GM11168 (cell line): ENCODE data around the gene PDCD2.
"Not testable (repeated sequence)": the region's sequence is repeated elsewhere in the genome, so short reads cannot be mapped to it uniquely, and the experiment has no call there.

Experiments
- in situ Hi-C: fragments of 300-500 bp; cut with MboI; formaldehyde crosslinking; loops from one replicate; pipeline ENCODE4 v1.12.0; 2022; ENCODE audit warnings: low sequenced_read_pairs; ENCODE audit not compliant: unreplicated experiment

The PDCD2 gene, protein sequence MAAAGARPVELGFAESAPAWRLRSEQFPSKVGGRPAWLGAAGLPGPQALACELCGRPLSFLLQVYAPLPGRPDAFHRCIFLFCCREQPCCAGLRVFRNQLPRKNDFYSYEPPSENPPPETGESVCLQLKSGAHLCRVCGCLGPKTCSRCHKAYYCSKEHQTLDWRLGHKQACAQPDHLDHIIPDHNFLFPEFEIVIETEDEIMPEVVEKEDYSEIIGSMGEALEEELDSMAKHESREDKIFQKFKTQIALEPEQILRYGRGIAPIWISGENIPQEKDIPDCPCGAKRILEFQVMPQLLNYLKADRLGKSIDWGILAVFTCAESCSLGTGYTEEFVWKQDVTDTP

GRCh38 chr6:170584181-170584953 lies at the start of gene PDCD2:
TSS of gene PDCD2 (minus strand) at chr6:170584637. CDS start at chr6:170584581, 56 bp downstream.
- in situ Hi-C loops: no loop called here

DNA sequence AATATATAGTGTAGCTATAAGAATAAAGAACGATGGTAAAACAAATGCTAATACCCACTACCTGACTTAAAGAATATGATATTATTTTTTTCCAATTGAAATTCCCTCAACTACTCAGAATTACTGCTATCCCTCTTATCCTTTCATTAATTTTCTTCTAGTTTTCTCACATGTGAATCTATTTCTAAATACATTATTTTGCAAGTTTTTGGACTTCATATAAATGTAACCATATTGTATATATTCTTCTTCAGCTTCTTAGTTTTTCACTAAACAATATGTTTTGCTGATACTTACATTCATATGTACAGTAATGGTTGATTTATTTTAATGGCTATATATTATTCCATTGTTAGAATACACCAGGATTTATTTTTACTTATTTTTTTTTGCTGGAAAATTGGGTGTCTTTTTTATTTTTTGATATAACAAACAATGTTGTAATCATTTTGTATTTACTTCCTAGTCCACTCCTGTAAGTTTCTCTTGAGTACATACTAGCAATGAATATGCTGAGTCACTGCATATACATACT lies 31.6 kb upstream of the PDCD2 start:
- in situ Hi-C loops: not testable (repeated sequence)

GRCh38 chr6:170612256-170612804 lies 27.9 kb upstream of the PDCD2 start:
- in situ Hi-C loops: not testable (repeated sequence)

DNA sequence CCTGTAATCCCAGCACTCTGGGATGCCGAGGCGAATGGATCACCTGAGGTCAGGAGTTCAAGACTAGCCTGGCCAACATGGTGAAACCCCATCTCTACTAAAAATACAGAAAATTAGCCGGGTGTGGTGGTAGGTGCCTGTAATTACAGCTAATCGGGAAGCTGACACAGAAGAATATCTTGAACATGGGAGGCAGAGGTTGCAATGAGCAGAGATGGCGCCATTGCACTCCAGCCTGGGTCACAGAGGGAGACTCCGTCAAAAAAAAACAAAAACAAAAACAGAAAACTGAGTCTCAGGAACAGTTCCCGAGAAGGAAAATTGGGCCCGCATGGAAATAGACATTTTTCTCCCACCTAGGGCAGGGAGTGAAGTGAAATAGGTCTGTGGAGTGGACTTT lies 24.8 kb upstream of the PDCD2 start:
- in situ Hi-C loops: not testable (repeated sequence)

- in situ Hi-C loops: no loop called here
Measured at GRCh38 chr6:170605574-170606259, 21.3 kb upstream of the PDCD2 start.

DNA sequence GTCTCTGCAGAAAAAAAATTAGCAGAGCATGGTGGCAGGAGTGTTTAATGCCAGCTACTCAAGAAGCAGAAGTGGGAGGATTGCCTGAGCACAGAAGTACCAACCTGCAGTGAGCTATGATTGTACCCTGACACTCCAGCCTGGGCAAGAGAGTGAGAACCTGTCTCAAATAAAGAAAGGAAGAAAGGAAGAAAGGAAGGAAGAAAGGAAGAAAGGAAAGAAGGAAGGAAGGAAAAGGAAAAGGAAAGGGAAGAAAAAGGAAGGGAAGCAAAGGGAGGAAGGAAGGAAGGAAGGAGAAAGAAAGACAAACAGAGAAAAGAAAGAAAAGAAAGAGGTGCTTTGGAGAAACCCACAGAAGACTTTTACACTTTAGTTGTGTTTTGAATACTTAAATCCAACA lies 12.8 kb upstream of the PDCD2 start:
- in situ Hi-C loops: no loop called here

GRCh38 chr6:170596426-170596825 lies 12.0 kb upstream of the PDCD2 start:
- in situ Hi-C loops: no loop called here

GRCh38 chr6:170590725-170591124 lies 6.3 kb upstream of the PDCD2 start:
- in situ Hi-C loops: no loop called here

GRCh38 chr6:170584954-170585498 lies 589 bp upstream of the PDCD2 start:
- in situ Hi-C loops: no loop called here

DNA sequence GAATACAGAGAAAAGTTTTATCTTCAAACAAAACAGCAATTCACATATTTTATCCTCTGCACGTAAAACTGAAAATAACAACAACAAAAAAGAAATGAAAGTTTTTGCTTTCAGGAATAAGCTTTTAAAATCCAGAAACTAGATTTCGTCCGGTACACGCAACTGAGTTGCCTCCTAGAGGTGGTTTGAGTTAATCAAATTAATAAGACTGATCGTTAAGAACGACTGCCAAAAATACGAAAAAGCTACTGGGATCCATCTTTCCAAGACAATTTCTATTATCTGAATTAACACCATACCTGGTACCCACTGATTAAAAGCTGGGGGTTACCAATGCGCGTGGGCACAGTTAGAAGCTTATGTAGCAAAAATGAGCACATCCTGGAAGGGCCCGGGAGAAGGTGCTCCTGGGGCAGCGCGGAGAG lies 669 bp downstream of the PDCD2 start:
- in situ Hi-C loops: no loop called here

- in situ Hi-C loops: no loop called here
Measured at GRCh38 chr6:170578909-170579308, 5.5 kb downstream of the PDCD2 start.

GRCh38 chr6:170575250-170575649 lies 9.2 kb downstream of the PDCD2 start:
- in situ Hi-C loops: no loop called here

DNA sequence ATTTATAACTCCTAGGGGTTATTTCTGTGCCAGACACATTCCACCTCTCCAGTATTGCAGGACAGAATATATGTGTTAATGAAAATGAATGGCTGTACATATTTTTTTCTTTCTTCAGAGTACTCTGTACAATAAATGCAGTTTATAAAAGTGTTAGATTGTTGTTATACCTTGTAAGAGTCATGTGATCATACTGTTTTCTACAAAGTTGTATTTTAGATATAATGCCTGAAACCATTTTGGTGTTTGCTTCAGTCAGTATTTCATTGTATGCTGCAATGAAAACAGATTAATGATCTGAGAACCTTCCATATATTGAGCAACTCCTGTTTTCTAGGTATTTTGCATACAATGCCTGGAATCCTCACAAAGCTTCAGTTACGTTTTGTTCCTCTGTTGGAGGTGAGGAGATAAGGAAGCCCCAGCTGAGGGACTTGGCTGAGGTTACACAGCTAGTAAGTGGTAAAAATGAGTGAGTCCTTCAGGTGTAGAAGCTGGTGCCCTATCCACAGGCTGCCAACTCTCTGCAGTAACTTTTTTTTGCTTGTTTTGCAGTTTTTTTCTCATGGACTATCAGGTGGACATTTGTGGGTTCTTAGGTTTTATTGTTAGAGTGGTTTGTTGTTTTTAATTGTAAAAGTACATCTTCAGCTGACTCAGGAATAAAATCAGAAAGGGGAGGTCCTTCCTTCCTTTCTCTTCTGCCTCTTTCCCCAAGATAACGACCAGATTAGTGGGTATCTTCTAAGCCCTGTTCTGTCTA lies 11.6 kb downstream of the PDCD2 start:
- in situ Hi-C loops: no loop called here

GRCh38 chr6:170564936-170565530 lies 19.4 kb downstream of the PDCD2 start:
- in situ Hi-C loops: no loop called here

DNA sequence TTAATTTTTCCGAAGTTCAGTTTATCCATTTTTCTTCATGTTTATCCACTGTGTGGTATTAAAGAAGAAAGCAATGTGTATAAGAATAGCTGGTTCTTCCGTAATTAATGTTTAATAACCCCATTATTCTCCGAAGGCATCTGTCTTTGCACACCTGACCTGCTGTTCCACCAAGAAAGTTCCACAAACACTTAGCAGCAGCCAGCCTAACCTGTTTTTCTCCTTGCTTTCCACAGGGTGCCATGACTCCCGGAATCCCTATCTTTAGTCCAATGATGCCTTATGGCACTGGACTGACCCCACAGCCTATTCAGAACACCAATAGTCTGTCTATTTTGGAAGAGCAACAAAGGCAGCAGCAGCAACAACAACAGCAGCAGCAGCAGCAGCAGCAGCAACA lies 22.9 kb downstream of the PDCD2 start:
- in situ Hi-C loops: no loop called here

DNA sequence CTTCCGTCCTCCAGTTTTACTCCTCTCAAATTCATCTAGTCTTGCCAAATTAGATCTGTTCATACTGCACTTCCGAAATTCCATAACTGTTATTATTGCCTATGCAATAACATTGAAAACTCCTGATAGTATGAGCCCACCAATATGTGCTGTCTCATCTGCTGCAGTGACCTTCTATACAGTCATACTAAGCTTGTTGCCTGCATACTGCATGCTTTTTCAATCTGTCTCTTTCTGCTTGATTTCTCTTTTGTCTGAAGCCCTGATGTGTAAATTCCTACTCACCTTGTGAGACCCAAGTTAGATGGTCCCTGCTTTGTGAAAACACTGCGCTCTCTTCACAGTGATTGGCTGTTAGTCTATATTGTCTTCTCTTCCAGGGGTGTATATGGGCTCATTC lies 29.1 kb downstream of the PDCD2 start:
- in situ Hi-C loops: no loop called here

- in situ Hi-C loops: no loop called here
Measured at GRCh38 chr6:170554796-170555137, 29.7 kb downstream of the PDCD2 start.

DNA sequence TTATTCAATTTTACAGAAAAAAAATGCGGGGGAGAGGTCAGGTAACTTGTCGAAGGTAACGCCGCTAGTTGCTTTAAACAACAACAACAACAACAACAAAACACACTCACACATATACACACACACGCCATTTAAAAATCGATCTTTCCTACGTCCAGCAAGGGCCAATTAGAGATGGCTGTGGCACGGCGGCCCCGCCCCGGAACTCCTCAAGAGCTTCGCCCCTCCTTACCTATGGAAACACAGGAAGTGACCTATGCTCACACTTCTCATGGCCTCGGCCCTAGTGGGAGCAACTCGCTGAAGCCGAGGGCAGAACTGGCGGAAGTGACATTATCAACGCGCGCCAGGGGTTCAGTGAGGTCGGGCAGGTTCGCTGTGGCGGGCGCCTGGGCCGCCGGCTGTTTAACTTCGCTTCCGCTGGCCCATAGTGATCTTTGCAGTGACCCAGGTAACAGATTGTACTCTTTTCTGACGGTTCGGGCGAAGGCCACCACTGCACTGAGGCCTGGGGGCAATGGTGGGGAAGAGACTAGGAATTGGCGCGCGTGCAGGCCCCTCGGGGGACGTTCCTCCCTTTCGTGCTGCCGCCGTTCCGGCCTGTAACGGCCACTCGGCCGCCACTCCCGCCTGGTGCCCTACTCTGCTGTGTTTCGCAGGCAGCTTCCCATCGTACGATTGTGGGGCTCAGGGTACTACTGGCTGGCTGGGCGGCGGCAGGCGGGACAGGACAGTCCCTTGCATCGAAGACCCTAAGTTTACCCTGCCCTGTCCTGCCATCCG lies 30.2 kb downstream of the PDCD2 start, which contains the start of gene TBP:
TSS of gene TBP (plus strand) at position 357 of the 783 bp plus-strand sequence. CDS start 2,661 bp downstream, outside the sequence.
- in situ Hi-C loops: no loop called here
